Tibial nerve (tissue), 4 donors: ENCODE data around the gene MYOD1. TPM values are rescaled to one million over a fixed set of nuclear protein-coding genes. Genes with fewer than 3 reads are reported as not detected.

ENCODE experiments used
- DNase-seq, 2 donors: peaks; one replicate each; pipeline ENCODE4 v3.0.0-alpha.2; 2019; ENCODE audit warnings: low spot score in 2 of 2
- H3K27ac ChIP-seq, 4 donors: fragments of 200-600 bp; sonication (generic) in 3 of 4; one replicate each; pipeline ENCODE4 v1.5.1; 2017 to 2019; ENCODE audit warnings: mild to moderate bottlenecking in 1 of 4
- H3K27me3 ChIP-seq, 2 donors: fragments of 200-600 bp; sonication (generic) in 1 of 2; one replicate each; pipeline versions ENCODE4 v1.5.1 to v1.6.0; 2017 to 2019
- H3K36me3 ChIP-seq, 3 donors: fragments of 200-600 bp; sonication (generic); one replicate each; pipeline ENCODE4 v1.5.1; 2018 to 2019
- H3K4me1 ChIP-seq, 4 donors: fragments of 200-600 bp; sonication (generic) in 3 of 4; one replicate each; pipeline ENCODE4 v1.5.1; 2017 to 2019
- H3K4me3 ChIP-seq, 4 donors: fragments of 200-600 bp; sonication (generic) in 3 of 4; one replicate each; pipeline ENCODE4 v1.5.1; 2017 to 2019; ENCODE audit warnings: mild to moderate bottlenecking in 1 of 4, moderate library complexity in 1 of 4
- H3K9me3 ChIP-seq, 4 donors: fragments of 200-600 bp; sonication (generic) in 3 of 4; one replicate each; pipeline ENCODE4 v1.5.1; 2017 to 2019
- CTCF ChIP-seq, 5 experiments: fragments of 200-600 bp in 3 of 5; fragments of 450-650 bp in 2 of 5; sonication (generic) in 3 of 5; IDR thresholded peaks; one replicate each; pipeline ENCODE4 v1.5.1; 2016 to 2019; ENCODE audit warnings: antibody characterized with exemption in 5 of 5, mild to moderate bottlenecking in 3 of 5, moderate library complexity in 2 of 5
- EP300 ChIP-seq, 2 donors: sonication (generic); formaldehyde crosslinking; IDR thresholded peaks; one replicate each; pipeline ENCODE4 v1.6.1; 2017; ENCODE audit warnings: antibody characterized with exemption in 2 of 2, mild to moderate bottlenecking in 1 of 2
- POLR2A ChIP-seq, 2 donors: fragments of 450-650 bp; IDR thresholded peaks; one replicate each; pipeline ENCODE4 v1.6.1; 2017; ENCODE audit warnings: antibody characterized with exemption in 2 of 2, mild to moderate bottlenecking in 2 of 2, moderate library complexity in 2 of 2
- WGBS, 2 donors: methylation state at CpG; one replicate each; pipeline ENCODE4 v1.1.5; 2018; 5-methylcytosine and 5-hydroxymethylcytosine counted together
- total RNA-seq, 4 donors: library from RNA; depleted of rRNA; stranded (reverse); fragments of >200 nt; gene quantifications; one replicate each; pipeline ENCODE4 v1.1.0, GENCODE V29; 2016

MYOD1 gene
- total RNA-seq, 4 donors from 2014 or later: not detected

GRCh38 chr11:17714870-17715269, 4.5 kb upstream of the MYOD1 start:
- peaks cover 0 to 13% (median 0%) of the 10 kb centered on the region in 4 donors for H3K4me1 ChIP-seq
- no peaks in the 10 kb centered on the region for H3K9me3 ChIP-seq
- H3K27ac ChIP-seq: no peak overlapping the region
- WGBS, 2 donors: 78 to 79% methylated on average over 4 of the region's 4 CpGs
- no peaks in the 10 kb centered on the region for H3K36me3 ChIP-seq
- DNase-seq: no peak
- H3K4me3 ChIP-seq: no peak overlapping the region
- TF ChIP-seq EP300 (IDR thresholded peaks at IDR 0.05): no peak
- TF ChIP-seq POLR2A (IDR thresholded peaks at IDR 0.05): no peak
- TF ChIP-seq CTCF (IDR thresholded peaks at IDR 0.05): no peak
- H3K27me3 ChIP-seq: peaks cover 0 to 57% of the 10 kb centered on the region in 2 donors

GRCh38 chr11:17716807-17717206, 2.6 kb upstream of the MYOD1 start:
- Histone ChIP-seq H3K27ac (no peak overlapping the region), H3K4me3 (no peak overlapping the region), H3K36me3 (no peaks in the 10 kb centered on the region), H3K27me3 (peaks cover 0 to 72% of the 10 kb centered on the region in 2 donors), H3K9me3 (no peaks in the 10 kb centered on the region), H3K4me1 (peaks cover 0 to 32% (median 0%) of the 10 kb centered on the region in 4 donors)
- DNase-seq: no peak
- 83 to 89% methylated on average over 2 of the region's 2 CpGs for WGBS, 2 donors
- TF ChIP-seq EP300 (IDR thresholded peaks at IDR 0.05): no peak
- TF ChIP-seq CTCF (IDR thresholded peaks at IDR 0.05): no peak
- no peak for TF ChIP-seq POLR2A (IDR thresholded peaks at IDR 0.05)

- TF ChIP-seq EP300 (IDR thresholded peaks at IDR 0.05) (no peak), POLR2A (IDR thresholded peaks at IDR 0.05) (no peak), CTCF (IDR thresholded peaks at IDR 0.05) (no peak)
- WGBS, 2 donors: 52 to 54% methylated on average over 7 of the region's 7 CpGs
- peaks cover 0 to 80% of the 10 kb centered on the region in 2 donors for H3K27me3 ChIP-seq
Observed at GRCh38 chr11:17718015-17718414, 1.4 kb upstream of the MYOD1 start.

GRCh38 chr11:17718510-17718962, 835 bp upstream of the MYOD1 start:
- no peak overlapping the region for H3K27ac ChIP-seq
- H3K4me1 ChIP-seq: peaks cover 0 to 36% (median 0%) of the 10 kb centered on the region in 4 donors
- 12 to 18% methylated on average over 13 to 16 of the region's 16 CpGs for WGBS, 2 donors
- no peaks in the 10 kb centered on the region for H3K9me3 ChIP-seq
- DNase-seq: no peak
- no peak overlapping the region for H3K4me3 ChIP-seq
- H3K36me3 ChIP-seq: no peaks in the 10 kb centered on the region
- H3K27me3 ChIP-seq: peaks cover 0 to 80% of the 10 kb centered on the region in 2 donors
- TF ChIP-seq CTCF (IDR thresholded peaks at IDR 0.05) (no peak), POLR2A (IDR thresholded peaks at IDR 0.05) (no peak), EP300 (IDR thresholded peaks at IDR 0.05) (no peak)

More at GRCh38 chr11:17718015-17718414, 1.4 kb upstream of the MYOD1 start:
- no peak for DNase-seq
- Histone ChIP-seq H3K4me3 (no peak overlapping the region), H3K4me1 (peaks cover 0 to 36% (median 0%) of the 10 kb centered on the region in 4 donors), H3K27ac (no peak overlapping the region), H3K36me3 (no peaks in the 10 kb centered on the region), H3K9me3 (no peaks in the 10 kb centered on the region)

- Histone ChIP-seq H3K9me3 (no peaks in the 10 kb centered on the region), H3K36me3 (no peaks in the 10 kb centered on the region), H3K27me3 (peaks cover 0 to 80% of the 10 kb centered on the region in 2 donors), H3K4me1 (peaks cover 0 to 36% (median 0%) of the 10 kb centered on the region in 4 donors), H3K4me3 (no peak overlapping the region), H3K27ac (no peak overlapping the region)
- no peak for TF ChIP-seq EP300 (IDR thresholded peaks at IDR 0.05)
- no peak for TF ChIP-seq CTCF (IDR thresholded peaks at IDR 0.05)
- TF ChIP-seq POLR2A (IDR thresholded peaks at IDR 0.05): no peak
- DNase-seq: no peak
- WGBS, 2 donors: 4 to 5% methylated on average over 52 to 74 of the region's 85 CpGs
Observed at GRCh38 chr11:17719938-17720795, 796 bp downstream of the MYOD1 start.
